Neural cell (in vitro differentiated cells): Measurements from ENCODE around the gene UNC5A.
"Not testable (repeated sequence)": the region's sequence is repeated elsewhere in the genome, so short reads cannot be mapped to it uniquely, and the experiment has no call there.

Experiments
- CTCF ChIP-seq: fragments of 450-650 bp; IDR thresholded peaks from 2 replicates; pipeline ENCODE4 v1.5.1; 2014; ENCODE audit warnings: antibody characterized with exemption, mild to moderate bottlenecking, moderate library complexity; ENCODE audit not compliant: poor library complexity, severe bottlenecking
- EP300 ChIP-seq: fragments of 450-650 bp; conservative IDR thresholded peaks from 2 replicates; pipeline ENCODE4 v1.6.1; 2014; ENCODE audit warnings: antibody characterized with exemption, mild to moderate bottlenecking, moderate library complexity; ENCODE audit not compliant: poor library complexity, severe bottlenecking
- EZH2 ChIP-seq: fragments of 200-600, 300-800 bp; shearing (Covaris generic), sonication (generic); IDR thresholded peaks from 2 replicates; pipeline ENCODE4 v1.6.1; 2014; ENCODE audit warnings: antibody characterized with exemption, low read length, borderline replicate concordance, mild to moderate bottlenecking; ENCODE audit not compliant: insufficient read depth, poor library complexity, severe bottlenecking
- POLR2AphosphoS5 ChIP-seq: IDR thresholded peaks from 2 replicates; pipeline ENCODE4 v1.6.1; 2012
- SMC3 ChIP-seq: fragments of 450-650 bp; conservative IDR thresholded peaks from 2 replicates; pipeline ENCODE4 v1.6.1; 2014; ENCODE audit warnings: antibody characterized with exemption, mild to moderate bottlenecking, moderate library complexity; ENCODE audit not compliant: poor library complexity
- TAF1 ChIP-seq: IDR thresholded peaks from 2 replicates; pipeline ENCODE4 v1.6.1; 2012; ENCODE audit warnings: low read depth

GRCh38 chr5:176873011-176873410, 62.7 kb downstream of the UNC5A start:
- TF ChIP-seq EP300, CTCF, EZH2, SMC3, TAF1, POLR2AphosphoS5: not testable (repeated sequence)
